Colon (tissue), 2 donors: Measurements from ENCODE around the gene PACRG.

ENCODE experiments used
- FAIRE-seq: peaks from 2 replicates; lab custom pipeline; 2012; peaks lifted over from hg19 to GRCh38; lab: Jason Lieb, UNC
- donor health status: control.
- donor health status: control.

PACRG gene

GRCh38 chr6:163243692-163244589 is 516.2 kb downstream of the PACRG start:
- no peak for FAIRE-seq

- no peak for FAIRE-seq
Measured at GRCh38 chr6:163248051-163248450, 520.3 kb downstream of the PACRG start.

GRCh38 chr6:163249651-163250101 is 521.9 kb downstream of the PACRG start:
- no peak for FAIRE-seq

GRCh38 chr6:163250116-163250515 is 522.3 kb downstream of the PACRG start:
- FAIRE-seq: no peak

- FAIRE-seq: no peak
Measured at GRCh38 chr6:163252061-163252591, 524.4 kb downstream of the PACRG start.

- no peak for FAIRE-seq
Measured at GRCh38 chr6:163253556-163254213, 525.9 kb downstream of the PACRG start.

- no peak for FAIRE-seq
Measured at GRCh38 chr6:163254341-163254835, 526.6 kb downstream of the PACRG start.

- FAIRE-seq: no peak
Measured at GRCh38 chr6:163255265-163255664, 527.5 kb downstream of the PACRG start.

GRCh38 chr6:163259689-163260088 is 531.9 kb downstream of the PACRG start:
- no peak for FAIRE-seq

- FAIRE-seq: no peak
Measured at GRCh38 chr6:163260111-163260895, 532.5 kb downstream of the PACRG start.

GRCh38 chr6:163260911-163261310 is 533.1 kb downstream of the PACRG start:
- no peak for FAIRE-seq

- FAIRE-seq: no peak
Measured at GRCh38 chr6:163261361-163261760, 533.6 kb downstream of the PACRG start.

GRCh38 chr6:163262080-163262479 is 534.3 kb downstream of the PACRG start:
- FAIRE-seq: no peak

- FAIRE-seq: no peak
Measured at GRCh38 chr6:163263196-163263595, 535.4 kb downstream of the PACRG start.

- FAIRE-seq: no peak
Measured at GRCh38 chr6:163263998-163264661, 536.4 kb downstream of the PACRG start.

- no peak for FAIRE-seq
Measured at GRCh38 chr6:163264662-163265035, 536.9 kb downstream of the PACRG start.

GRCh38 chr6:163281634-163282033 is 553.9 kb downstream of the PACRG start:
- no peak for FAIRE-seq

GRCh38 chr6:163282672-163283071 is 554.9 kb downstream of the PACRG start:
- no peak for FAIRE-seq

- no peak for FAIRE-seq
Measured at GRCh38 chr6:163284151-163284550, 556.4 kb downstream of the PACRG start.

GRCh38 chr6:163285691-163286090 is 557.9 kb downstream of the PACRG start:
- FAIRE-seq: no peak

GRCh38 chr6:163287626-163288025 is 559.9 kb downstream of the PACRG start:
- FAIRE-seq: no peak

GRCh38 chr6:163288066-163288465 is 560.3 kb downstream of the PACRG start:
- FAIRE-seq: no peak
